ENCODE results near the gene XCR1.

The XCR1 gene

DNA sequence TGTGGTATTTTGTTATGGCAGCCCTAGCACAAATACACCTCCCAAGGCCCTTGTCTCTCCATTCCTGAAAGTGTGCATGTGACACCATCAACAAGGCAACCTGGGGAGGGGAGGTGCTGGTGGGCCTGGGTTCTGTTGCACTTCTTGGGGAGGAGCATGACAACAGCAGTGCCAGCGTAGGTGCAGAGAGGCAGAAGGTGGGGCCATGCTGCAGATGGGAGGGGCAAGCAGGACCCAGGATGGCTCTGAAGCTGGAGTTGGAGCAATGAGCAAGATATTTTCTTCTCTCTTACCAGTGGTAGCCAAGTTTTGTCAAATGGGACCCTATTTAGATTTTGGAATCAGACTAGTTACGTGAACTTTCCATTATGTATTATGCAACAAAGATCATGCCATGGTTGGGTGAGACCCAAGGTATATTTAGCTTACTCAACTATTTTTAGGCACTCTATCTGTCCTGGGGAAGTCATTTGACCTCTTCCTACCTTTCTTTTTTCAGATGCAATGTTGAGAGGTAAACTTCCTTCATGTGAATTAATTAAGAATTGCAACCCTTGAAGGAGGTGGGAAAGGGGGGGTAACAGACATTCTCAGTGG lies 35.1 kb downstream of the XCR1 start:
- no peaks in the 10 kb centered on the region for H3K36me3 ChIP-seq (ENCODE audit: low read length)
- H3K27me3 ChIP-seq (ENCODE audit: low read length), result no peaks in the 10 kb centered on the region
- no peaks in the 10 kb centered on the region for H3F3A ChIP-seq (ENCODE audit: insufficient read depth)
- no peaks in the 10 kb centered on the region for H3K9me3 ChIP-seq (ENCODE audit: insufficient read depth, low read length)
- H3K79me2 ChIP-seq (ENCODE audit: insufficient read depth, low read length), result peaks cover 55% of the 10 kb centered on the region
- no peak overlapping the region for H3K4me3 ChIP-seq (ENCODE audit: insufficient read depth, low read length, poor library complexity, severe bottlenecking)
- no peak overlapping the region for H3K27ac ChIP-seq (ENCODE audit: low read depth, low read length)
- no peak overlapping the region for H2AFZ ChIP-seq (ENCODE audit: low read depth, low read length, severe bottlenecking)
- no peaks in the 10 kb centered on the region for H3K9me2 ChIP-seq (replicated peaks; ENCODE audit: insufficient read depth, low read length)
- no peak overlapping the region for H3K9ac ChIP-seq (ENCODE audit: low read length)
- peak overlapping the region; percentile 68 for H3K4me2 ChIP-seq (ENCODE audit: low read depth, low read length, poor library complexity, severe bottlenecking)
- no peaks in the 10 kb centered on the region for H4K20me1 ChIP-seq (ENCODE audit: low read depth, low read length)
- TF ChIP-seq, protein P1, sequence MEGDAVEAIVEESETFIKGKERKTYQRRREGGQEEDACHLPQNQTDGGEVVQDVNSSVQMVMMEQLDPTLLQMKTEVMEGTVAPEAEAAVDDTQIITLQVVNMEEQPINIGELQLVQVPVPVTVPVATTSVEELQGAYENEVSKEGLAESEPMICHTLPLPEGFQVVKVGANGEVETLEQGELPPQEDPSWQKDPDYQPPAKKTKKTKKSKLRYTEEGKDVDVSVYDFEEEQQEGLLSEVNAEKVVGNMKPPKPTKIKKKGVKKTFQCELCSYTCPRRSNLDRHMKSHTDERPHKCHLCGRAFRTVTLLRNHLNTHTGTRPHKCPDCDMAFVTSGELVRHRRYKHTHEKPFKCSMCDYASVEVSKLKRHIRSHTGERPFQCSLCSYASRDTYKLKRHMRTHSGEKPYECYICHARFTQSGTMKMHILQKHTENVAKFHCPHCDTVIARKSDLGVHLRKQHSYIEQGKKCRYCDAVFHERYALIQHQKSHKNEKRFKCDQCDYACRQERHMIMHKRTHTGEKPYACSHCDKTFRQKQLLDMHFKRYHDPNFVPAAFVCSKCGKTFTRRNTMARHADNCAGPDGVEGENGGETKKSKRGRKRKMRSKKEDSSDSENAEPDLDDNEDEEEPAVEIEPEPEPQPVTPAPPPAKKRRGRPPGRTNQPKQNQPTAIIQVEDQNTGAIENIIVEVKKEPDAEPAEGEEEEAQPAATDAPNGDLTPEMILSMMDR (IDR thresholded peaks at IDR 0.05; ENCODE audit: insufficient read depth, low read length, poor library complexity, severe bottlenecking), result no peak
- TF ChIP-seq EZH2phosphoT487 (conservative IDR thresholded peaks at IDR 0.05; ENCODE audit: low read length), result no peak

GRCh38 chr3:45991341-45991740 lies 35.9 kb downstream of the XCR1 start:
- Histone ChIP-seq H3K27ac (ENCODE audit: low read depth, low read length) (no peak overlapping the region), H3K9ac (ENCODE audit: low read length) (no peak overlapping the region), H2AFZ (ENCODE audit: low read depth, low read length, severe bottlenecking) (no peak overlapping the region), H3K9me3 (ENCODE audit: insufficient read depth, low read length) (no peaks in the 10 kb centered on the region), H3K4me2 (ENCODE audit: low read depth, low read length, poor library complexity, severe bottlenecking) (no peak overlapping the region), H3K9me2 (replicated peaks; ENCODE audit: insufficient read depth, low read length) (no peaks in the 10 kb centered on the region), H3K27me3 (ENCODE audit: low read length) (no peaks in the 10 kb centered on the region), H3K79me2 (ENCODE audit: insufficient read depth, low read length) (peaks cover 64% of the 10 kb centered on the region), H4K20me1 (ENCODE audit: low read depth, low read length) (no peaks in the 10 kb centered on the region), H3F3A (ENCODE audit: insufficient read depth) (no peaks in the 10 kb centered on the region), H3K4me3 (ENCODE audit: insufficient read depth, low read length, poor library complexity, severe bottlenecking) (no peak overlapping the region), H3K36me3 (ENCODE audit: low read length) (no peaks in the 10 kb centered on the region)
- TF ChIP-seq, protein P1 (IDR thresholded peaks at IDR 0.05; ENCODE audit: insufficient read depth, low read length, poor library complexity, severe bottlenecking), result no peak
- no peak for TF ChIP-seq EZH2phosphoT487 (conservative IDR thresholded peaks at IDR 0.05; ENCODE audit: low read length)

GRCh38 chr3:45990181-45990580 lies 37.1 kb downstream of the XCR1 start:
- Histone ChIP-seq H3K27ac (ENCODE audit: low read depth, low read length) (no peak overlapping the region), H3K4me2 (ENCODE audit: low read depth, low read length, poor library complexity, severe bottlenecking) (no peak overlapping the region), H3K36me3 (ENCODE audit: low read length) (no peaks in the 10 kb centered on the region), H3F3A (ENCODE audit: insufficient read depth) (no peaks in the 10 kb centered on the region), H3K9me2 (replicated peaks; ENCODE audit: insufficient read depth, low read length) (no peaks in the 10 kb centered on the region), H4K20me1 (ENCODE audit: low read depth, low read length) (no peaks in the 10 kb centered on the region), H3K9me3 (ENCODE audit: insufficient read depth, low read length) (no peaks in the 10 kb centered on the region), H3K27me3 (ENCODE audit: low read length) (no peaks in the 10 kb centered on the region), H3K79me2 (ENCODE audit: insufficient read depth, low read length) (peaks cover 68% of the 10 kb centered on the region), H2AFZ (ENCODE audit: low read depth, low read length, severe bottlenecking) (no peak overlapping the region), H3K9ac (ENCODE audit: low read length) (no peak overlapping the region), H3K4me3 (ENCODE audit: insufficient read depth, low read length, poor library complexity, severe bottlenecking) (no peak overlapping the region)
- TF ChIP-seq, protein P1 (IDR thresholded peaks at IDR 0.05; ENCODE audit: insufficient read depth, low read length, poor library complexity, severe bottlenecking), result no peak
- no peak for TF ChIP-seq EZH2phosphoT487 (conservative IDR thresholded peaks at IDR 0.05; ENCODE audit: low read length)

Data from SU-DHL-6 (cell line).